ENCODE measurements around the gene PROC. TPM values are rescaled to one million over a fixed set of nuclear protein-coding genes. Genes with fewer than 3 reads are reported as not detected.
A peak's percentile ranks its signal among the peaks of the same experiment; 100 is the strongest.

The PROC gene
- total and polyA plus RNA-seq, 12 donors, result 0.10 to 0.16 TPM; not detected in 10

DNA sequence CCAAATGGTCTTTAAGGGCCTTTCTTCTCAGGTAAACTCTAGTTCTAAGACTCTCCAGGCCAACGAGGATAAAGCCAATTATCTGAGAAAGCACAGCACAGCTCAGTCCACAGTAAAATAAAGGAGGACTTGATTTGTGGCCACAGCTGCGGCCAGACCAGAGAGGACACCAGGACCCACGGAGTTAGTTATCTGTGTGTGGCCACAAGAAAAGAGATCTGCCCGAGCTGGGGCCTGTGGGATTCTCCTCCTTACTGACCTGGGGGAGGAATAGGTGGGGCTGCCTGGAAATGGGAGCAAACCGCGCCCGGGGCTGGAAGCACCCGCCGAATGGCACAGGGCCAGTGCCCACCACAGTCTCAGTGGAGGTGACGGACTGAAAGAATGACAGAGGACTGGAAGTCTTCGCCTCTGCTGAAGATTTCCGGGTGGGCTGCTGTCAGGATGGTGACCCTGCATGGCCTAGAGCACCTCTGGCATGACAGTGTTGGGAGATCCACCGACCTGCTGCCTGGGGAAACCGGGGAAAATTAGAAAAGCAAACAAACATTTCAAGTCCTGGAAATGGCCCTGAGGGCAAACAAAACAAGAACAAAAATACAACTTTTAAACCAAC is 13.3 kb downstream of the PROC start:
- 79 to 86% (median 81%) methylated on average over 8 to 14 of the region's 14 CpGs for WGBS, 4 donors
- TF ChIP-seq, protein P1, sequence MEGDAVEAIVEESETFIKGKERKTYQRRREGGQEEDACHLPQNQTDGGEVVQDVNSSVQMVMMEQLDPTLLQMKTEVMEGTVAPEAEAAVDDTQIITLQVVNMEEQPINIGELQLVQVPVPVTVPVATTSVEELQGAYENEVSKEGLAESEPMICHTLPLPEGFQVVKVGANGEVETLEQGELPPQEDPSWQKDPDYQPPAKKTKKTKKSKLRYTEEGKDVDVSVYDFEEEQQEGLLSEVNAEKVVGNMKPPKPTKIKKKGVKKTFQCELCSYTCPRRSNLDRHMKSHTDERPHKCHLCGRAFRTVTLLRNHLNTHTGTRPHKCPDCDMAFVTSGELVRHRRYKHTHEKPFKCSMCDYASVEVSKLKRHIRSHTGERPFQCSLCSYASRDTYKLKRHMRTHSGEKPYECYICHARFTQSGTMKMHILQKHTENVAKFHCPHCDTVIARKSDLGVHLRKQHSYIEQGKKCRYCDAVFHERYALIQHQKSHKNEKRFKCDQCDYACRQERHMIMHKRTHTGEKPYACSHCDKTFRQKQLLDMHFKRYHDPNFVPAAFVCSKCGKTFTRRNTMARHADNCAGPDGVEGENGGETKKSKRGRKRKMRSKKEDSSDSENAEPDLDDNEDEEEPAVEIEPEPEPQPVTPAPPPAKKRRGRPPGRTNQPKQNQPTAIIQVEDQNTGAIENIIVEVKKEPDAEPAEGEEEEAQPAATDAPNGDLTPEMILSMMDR (IDR thresholded peaks at IDR 0.05), result no peak
- TF ChIP-seq POLR2A (IDR thresholded peaks at IDR 0.05), result no peak
- intact Hi-C loops (cut with DNase I), result no loop called here

DNA sequence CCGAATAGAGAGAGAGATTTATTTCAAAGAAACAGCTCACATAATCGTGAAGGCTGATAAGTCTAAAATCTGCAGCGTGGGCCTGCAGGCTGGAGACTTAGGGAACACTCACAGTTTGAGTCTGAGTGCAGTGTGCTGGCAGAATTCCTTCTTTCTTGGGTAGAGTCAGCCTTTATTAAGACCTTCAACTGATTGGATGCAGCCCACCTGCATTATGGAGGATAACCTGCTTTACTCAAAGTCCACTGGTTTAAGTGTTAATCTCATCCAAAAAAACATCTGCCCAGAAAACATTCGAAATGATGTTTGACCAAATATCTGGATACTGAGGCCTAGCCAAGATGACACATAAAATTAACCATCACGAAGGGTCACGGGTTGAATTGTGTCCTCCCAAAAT is 16.3 kb downstream of the PROC start:
- 90 to 96% (median 93%) methylated on average over 6 of the region's 6 CpGs for WGBS, 4 donors

More for the DNA sequence above, 13.3 kb downstream of the PROC start:
- no peak overlapping the region for H3K4me3 ChIP-seq
- peak in 1 of 7 donors; percentile 41 for DNase-seq
- no peak overlapping the region for H3K27ac ChIP-seq
- H3K36me3 ChIP-seq (replicated peaks in 1 of 2), result no peaks in the 10 kb centered on the region
- H3K9me3 ChIP-seq (replicated peaks in 1 of 3), result no peaks in the 10 kb centered on the region
- H3K27me3 ChIP-seq, result no peaks in the 10 kb centered on the region
- H3K4me1 ChIP-seq (replicated peaks in 1 of 2), result no peaks in the 10 kb centered on the region

DNA sequence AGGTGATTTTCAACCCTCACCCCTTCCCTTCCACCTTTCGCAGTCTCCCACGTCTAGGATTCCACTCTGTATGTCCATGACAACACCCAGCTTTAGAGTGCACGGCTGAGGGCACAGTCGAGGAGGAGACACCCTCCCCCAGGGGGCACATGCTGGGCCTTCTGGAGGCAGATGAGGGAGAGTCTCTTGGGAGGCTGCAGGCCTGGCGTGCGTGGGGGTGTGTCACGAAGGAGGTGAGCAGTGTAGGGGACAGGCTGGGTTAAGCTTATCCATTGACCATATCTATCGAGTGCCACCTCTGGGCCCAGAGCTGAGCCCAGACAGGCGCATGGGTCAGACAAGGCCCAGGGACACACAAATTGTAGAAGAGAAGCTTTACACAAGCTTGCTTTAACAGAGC is 18.8 kb downstream of the PROC start:
- Histone ChIP-seq H3K9me3 (replicated peaks in 1 of 3) (no peaks in the 10 kb centered on the region), H3K36me3 (replicated peaks in 1 of 2) (no peaks in the 10 kb centered on the region), H3K27ac (no peak overlapping the region), H3K27me3 (no peaks in the 10 kb centered on the region), H3K4me3 (no peak overlapping the region), H3K4me1 (replicated peaks in 1 of 2) (no peaks in the 10 kb centered on the region)
- TF ChIP-seq, protein P1 (IDR thresholded peaks at IDR 0.05), result no peak
- TF ChIP-seq POLR2A (IDR thresholded peaks at IDR 0.05), result no peak
- intact Hi-C loops (cut with DNase I), result no loop called here
- DNase-seq, result no peak
- 89 to 93% (median 91%) methylated on average over 6 to 9 of the region's 9 CpGs for WGBS, 4 donors

More for the DNA sequence above, 16.3 kb downstream of the PROC start:
- H3K4me3 ChIP-seq, result no peak overlapping the region
- H3K27ac ChIP-seq, result no peak overlapping the region
- no peaks in the 10 kb centered on the region for H3K36me3 ChIP-seq (replicated peaks in 1 of 2)
- DNase-seq, result no peak
- no peaks in the 10 kb centered on the region for H3K27me3 ChIP-seq
- H3K4me1 ChIP-seq (replicated peaks in 1 of 2), result no peaks in the 10 kb centered on the region
- TF ChIP-seq, protein P1 (IDR thresholded peaks at IDR 0.05), result no peak
- TF ChIP-seq POLR2A (IDR thresholded peaks at IDR 0.05), result no peak
- intact Hi-C loops (cut with DNase I), result no loop called here
- H3K9me3 ChIP-seq (replicated peaks in 1 of 3), result no peaks in the 10 kb centered on the region

DNA sequence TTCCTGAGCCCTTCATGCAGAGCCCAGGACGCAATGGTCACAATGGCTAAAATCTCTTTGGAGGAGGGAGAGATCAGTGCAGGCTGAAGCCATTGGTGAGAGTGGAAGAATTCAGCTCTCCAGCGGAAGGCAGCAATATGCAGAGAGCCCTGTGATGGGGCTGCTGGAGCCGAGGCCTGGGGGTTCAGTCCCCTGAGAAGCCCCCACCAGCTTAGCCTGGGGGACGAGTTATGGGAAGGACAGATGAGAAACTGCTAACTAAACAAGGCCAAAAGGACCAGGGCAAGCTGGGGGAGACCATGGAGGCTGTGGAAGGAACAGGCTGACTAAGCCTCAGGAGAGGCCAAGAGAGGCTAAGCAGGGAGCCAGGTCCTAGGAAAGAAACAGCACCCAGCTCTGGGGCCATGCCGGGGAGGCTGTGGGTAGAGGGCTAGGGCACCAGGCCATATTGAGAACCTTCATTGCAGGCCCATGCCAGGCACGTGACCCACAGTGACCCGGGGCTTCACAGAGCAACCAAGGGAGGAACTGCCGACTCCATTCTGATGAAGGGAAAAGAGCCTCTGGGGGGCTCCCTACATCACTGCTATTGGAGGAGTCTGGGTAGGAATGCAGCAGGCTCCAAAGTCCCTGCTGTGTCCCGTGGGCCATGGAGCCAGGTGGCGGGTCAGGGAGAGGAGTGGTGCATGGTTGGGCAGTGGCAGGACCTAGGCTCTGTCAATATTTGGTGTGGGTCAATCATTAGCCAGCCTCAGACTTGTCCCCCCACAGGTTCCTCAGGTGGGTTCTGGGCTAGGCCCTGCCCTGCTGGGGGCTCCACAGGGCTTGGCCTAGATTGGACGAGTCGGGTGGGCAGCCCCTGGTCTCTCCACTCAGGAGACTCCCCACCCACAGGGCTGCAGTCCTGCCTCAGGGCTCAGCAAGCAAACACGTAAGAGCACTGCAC is 19.8 kb downstream of the PROC start:
- H3K27ac ChIP-seq, result no peak overlapping the region
- no peak for DNase-seq
- no peaks in the 10 kb centered on the region for H3K27me3 ChIP-seq
- H3K4me3 ChIP-seq, result no peak overlapping the region
- WGBS, 4 donors, result 83 to 87% (median 85%) methylated on average over 10 to 13 of the region's 13 CpGs
- no peaks in the 10 kb centered on the region for H3K36me3 ChIP-seq (replicated peaks in 1 of 2)
- H3K9me3 ChIP-seq (replicated peaks in 1 of 3), result no peaks in the 10 kb centered on the region
- H3K4me1 ChIP-seq (replicated peaks in 1 of 2), result no peaks in the 10 kb centered on the region
- intact Hi-C loops (cut with DNase I), result no loop called here
- TF ChIP-seq, protein P1 (IDR thresholded peaks at IDR 0.05), result no peak
- TF ChIP-seq POLR2A (IDR thresholded peaks at IDR 0.05), result no peak

All from adrenal gland (tissue), 12 donors.